Measurements from ENCODE around the gene ARAP1.

ARAP1 gene

GRCh38 chr11:72721689-72722049, 30.5 kb downstream of the ARAP1 start:
- DNase-seq = no peak

GRCh38 chr11:72721276-72721675, 30.9 kb downstream of the ARAP1 start:
- DNase-seq = no peak

GRCh38 chr11:72720784-72721183, 31.4 kb downstream of the ARAP1 start:
- DNase-seq = no peak

- no peak for DNase-seq
Measured at GRCh38 chr11:72720047-72720446, 32.2 kb downstream of the ARAP1 start.

- DNase-seq = no peak
Measured at GRCh38 chr11:72719551-72719950, 32.7 kb downstream of the ARAP1 start.

GRCh38 chr11:72719144-72719543, 33.1 kb downstream of the ARAP1 start:
- no peak for DNase-seq

- no peak for DNase-seq
Measured at GRCh38 chr11:72718101-72718501, 34.1 kb downstream of the ARAP1 start.

- DNase-seq = no peak
Measured at GRCh38 chr11:72716788-72717435, 35.3 kb downstream of the ARAP1 start.

- no peak for DNase-seq
Measured at GRCh38 chr11:72716290-72716689, 35.9 kb downstream of the ARAP1 start.

- no peak for DNase-seq
Measured at GRCh38 chr11:72712841-72713240, 39.4 kb downstream of the ARAP1 start.

GRCh38 chr11:72712168-72712751, 39.9 kb downstream of the ARAP1 start:
- no peak for DNase-seq

GRCh38 chr11:72711141-72711540, 41.1 kb downstream of the ARAP1 start:
- no peak for DNase-seq

- DNase-seq = no peak
Measured at GRCh38 chr11:72710278-72710677, 41.9 kb downstream of the ARAP1 start.

GRCh38 chr11:72709478-72710238, 42.5 kb downstream of the ARAP1 start:
- DNase-seq = no peak

GRCh38 chr11:72707032-72707431, 45.2 kb downstream of the ARAP1 start:
- DNase-seq = no peak

GRCh38 chr11:72706579-72706978, 45.6 kb downstream of the ARAP1 start:
- DNase-seq = no peak

GRCh38 chr11:72705442-72706365, 46.5 kb downstream of the ARAP1 start:
- no peak for DNase-seq

GRCh38 chr11:72704783-72705265, 47.4 kb downstream of the ARAP1 start:
- no peak for DNase-seq

- no peak for DNase-seq
Measured at GRCh38 chr11:72704028-72704782, 48.0 kb downstream of the ARAP1 start.

GRCh38 chr11:72703267-72704008, 48.8 kb downstream of the ARAP1 start:
- DNase-seq = no peak

GRCh38 chr11:72702577-72703241, 49.5 kb downstream of the ARAP1 start:
- no peak for DNase-seq
